SKM-1 treated with dmso at 0.1 percent for 144 hours (cell line): ENCODE measurements around the gene CACNA2D1.
"Not testable (repeated sequence)": the region's sequence is repeated elsewhere in the genome, so short reads cannot be mapped to it uniquely, and the experiment has no call there.

Experiments
- DNase-seq: peaks from one replicate; lab custom pipeline; 2025; ENCODE audit not compliant: unreplicated experiment; lab: John Stamatoyannopoulos, UW

CACNA2D1 gene

DNA sequence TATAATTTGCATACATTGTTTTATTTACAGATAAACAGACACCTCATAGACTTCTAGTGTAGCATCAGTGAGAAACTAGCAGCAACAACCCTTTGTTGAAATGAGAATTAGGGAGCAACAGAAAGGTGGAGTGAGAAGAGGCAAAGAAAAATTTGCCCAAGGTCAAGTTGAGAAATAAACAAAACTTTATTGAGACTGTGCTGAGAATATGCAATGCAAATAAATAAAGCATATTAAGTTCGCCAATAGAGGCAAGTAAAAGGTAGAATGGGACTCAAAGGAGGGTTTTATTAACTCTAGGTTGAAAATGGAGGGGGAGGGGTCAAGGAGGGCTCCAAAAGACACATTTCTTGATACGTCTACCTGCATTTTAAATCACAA, 49.7 kb downstream of the CACNA2D1 start:
- DNase-seq = no peak

DNA sequence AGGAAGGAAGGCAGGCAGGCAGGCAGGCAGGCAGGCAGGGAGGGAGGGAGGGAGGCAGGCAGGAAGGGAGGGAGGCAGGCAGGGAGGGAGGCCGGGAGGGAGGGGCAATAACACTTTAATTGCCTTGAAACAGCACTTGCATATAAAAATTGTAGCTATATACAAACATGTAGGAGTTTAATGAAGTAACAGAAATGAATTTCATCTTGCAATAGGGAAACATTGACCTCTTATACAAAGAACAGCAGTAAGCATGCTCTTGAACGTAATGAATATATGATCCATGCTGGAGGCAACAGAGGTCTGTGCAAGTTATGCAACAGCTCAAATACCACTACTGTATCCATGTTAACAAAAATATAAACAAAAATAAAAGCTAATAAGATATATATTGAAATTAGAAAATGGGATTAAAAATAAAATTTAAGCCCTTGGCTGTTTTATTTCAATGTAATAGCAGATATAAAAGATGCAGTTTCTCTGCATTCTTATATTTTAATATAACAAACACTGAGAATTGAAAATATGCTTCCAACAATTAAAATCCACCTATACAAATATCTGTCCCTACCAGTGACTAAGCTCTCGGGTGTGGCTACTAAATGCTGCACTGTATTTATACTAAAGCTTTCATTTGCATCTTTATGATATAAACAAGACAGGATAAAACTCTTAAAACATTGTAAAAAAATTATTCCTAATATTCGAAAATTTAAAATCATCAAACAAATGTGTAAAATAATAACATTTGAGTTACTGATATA, 50.3 kb downstream of the CACNA2D1 start:
- no peak for DNase-seq

DNA sequence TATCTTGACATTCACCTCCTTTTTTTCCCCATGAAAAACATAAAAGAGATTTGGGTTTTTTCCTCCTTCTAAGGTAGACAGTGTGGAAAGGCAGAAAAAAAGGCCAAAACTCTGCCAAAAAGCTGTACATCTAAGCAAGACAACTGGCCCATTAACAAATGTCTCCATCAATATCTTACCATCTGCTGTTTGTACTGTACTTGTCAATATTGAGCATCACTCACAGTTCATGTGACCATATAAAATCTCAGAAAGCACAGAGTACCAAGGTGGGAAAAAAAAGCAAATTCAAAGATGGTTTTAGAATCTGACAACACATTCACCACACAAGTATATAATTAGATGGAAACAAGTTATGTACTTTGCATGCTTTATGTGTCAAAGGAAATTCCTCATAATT, 52.6 kb downstream of the CACNA2D1 start:
- no peak for DNase-seq

DNA sequence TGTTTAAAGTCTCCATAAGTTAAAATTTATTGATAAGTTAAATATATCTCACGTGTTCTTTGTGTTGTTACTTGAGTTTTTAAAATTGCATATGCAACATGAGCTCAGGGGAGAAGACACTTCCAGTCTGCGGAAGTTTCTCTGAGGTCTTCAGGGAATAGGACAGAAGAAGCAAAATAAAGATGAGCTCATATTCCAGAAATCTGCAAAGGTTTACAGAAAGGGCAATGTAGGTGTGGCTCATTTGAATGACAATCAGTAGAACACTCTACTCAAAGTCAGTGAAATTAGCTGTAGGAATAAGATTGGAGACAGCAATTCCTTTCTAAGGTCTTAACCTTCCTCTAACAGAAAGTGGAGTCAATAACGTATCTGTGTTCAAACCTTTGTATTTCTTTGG, 53.7 kb downstream of the CACNA2D1 start:
- DNase-seq = no peak

DNA sequence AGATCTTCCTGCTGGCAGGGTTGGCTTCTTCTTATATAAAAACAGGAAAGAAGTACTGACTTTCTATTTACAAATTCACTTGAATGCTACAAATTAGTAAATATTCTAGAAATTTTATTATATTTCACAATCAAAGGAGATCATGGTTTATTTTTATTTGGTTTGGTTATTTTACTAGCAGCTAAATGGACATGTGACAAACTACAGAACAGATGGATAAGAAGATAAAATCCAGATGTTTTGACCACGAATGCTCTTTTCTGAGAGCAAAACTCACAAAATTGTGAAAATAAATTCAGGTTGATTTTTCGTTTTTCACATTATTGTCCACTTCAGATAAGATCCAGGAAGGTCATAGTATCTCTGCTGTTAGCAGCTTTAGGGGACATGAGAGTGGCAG, 55.4 kb downstream of the CACNA2D1 start:
- DNase-seq = no peak

DNA sequence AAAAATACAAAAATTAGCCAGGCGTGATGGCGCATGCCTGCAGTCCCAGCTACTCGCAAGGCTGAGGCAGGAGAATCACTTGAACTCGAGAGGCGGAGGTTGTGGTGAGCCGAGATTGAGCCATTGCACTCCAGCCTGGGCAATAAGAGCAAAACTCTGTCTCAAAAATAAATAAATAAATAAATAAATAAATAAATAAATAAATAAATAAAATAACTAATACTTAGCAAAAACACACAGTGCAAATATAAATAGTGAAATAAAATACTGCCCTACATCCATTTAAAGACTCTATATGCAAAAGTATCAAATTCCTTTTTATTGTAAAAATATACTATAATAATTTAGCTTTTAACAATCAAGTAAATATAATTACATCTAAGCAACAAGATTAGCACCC, 57.0 kb downstream of the CACNA2D1 start:
- not testable (repeated sequence) for DNase-seq

DNA sequence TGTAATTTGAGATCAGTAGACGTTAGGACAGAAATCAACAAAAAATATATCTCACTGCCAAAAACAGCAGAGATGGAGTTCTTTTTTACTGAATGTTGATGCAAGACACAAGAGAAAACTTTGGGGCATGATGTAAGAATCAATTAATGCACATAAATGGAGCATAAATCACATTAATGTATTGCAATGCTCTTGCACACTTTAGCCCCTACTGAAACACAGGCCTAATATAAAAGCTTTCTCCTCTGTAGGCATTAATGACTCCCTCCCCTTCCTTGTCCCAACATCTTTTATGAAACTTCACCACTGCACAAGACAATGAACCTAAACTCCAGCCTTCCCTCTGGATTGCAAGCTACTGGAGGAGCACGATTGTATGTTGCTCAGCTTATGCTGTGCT, 58.8 kb downstream of the CACNA2D1 start:
- no peak for DNase-seq

DNA sequence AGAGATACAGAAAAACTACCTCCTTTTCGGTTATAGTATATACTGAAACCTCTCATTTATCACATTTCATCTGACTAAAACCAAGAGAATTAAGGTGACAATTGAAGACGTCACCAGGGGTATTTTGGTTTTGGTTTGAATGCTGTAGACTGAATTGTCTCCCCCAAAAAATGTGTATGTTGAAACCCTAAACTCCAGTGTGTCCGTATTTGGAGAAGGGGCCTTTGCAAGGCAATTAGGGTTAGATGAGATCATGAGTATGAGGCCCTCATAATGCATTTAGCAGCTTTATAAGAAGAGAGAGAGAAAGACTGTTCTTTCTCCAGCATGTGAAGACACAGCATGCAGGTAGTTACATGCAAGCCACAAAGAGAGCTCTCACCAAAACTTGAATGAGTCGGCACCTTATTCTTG, 59.5 kb downstream of the CACNA2D1 start:
- DNase-seq = no peak

DNA sequence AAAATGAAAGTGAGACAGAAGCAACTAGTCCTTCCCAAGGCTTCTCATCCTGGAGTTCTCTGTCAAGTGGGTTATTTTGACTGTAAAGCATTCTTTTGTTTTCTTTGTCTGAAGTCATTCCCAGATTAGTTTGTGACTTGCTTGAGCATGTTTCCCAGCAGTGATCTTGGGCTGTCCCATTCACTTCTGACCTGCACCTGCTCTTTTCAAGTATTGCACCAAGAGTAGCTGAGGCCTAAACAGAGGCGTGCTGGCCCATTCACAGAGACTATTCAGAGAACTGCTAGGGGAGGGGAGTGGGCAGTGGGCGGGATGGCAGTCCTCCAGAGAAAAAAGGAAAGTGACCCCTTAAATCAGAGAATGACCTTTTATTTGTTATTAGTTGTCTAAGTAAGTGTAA, 61.3 kb downstream of the CACNA2D1 start:
- no peak for DNase-seq

DNA sequence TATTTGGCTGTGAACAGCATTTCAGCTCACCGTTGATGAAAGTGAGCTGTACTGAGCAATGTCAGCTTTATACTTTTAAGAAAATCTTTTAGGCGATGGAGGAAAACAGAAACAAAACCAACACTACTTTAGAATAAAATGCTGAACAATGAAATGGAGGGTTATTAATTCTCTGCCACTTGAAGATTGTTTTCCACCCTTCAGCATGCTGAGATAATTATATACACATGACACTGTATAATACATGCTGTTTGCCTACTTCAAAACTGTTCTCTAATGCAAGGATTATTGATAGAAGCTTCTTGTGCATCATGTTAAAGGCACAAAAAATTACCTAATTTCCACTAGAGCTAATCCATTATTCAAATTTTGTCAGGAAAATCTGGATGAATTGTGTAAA, 66.8 kb downstream of the CACNA2D1 start:
- DNase-seq = no peak

DNA sequence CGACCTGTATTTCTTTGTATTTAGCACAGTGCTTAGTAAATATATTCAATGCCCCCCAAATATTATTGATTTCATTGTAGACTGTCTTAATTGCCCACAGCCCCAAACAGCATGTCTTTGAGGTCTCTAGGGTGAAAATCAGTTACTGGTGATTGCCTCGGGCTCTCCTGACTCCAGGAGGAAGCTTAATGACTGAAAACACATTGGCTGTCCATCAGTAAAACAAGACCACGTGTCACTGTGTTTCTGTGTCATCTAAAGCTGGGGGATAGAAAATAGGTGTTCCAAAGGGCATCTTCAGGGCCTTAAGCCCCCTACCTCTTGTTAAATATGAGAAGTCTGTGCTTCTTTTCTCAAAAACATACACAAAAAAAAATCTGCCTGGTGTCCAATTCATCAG, 67.9 kb downstream of the CACNA2D1 start:
- no peak for DNase-seq

DNA sequence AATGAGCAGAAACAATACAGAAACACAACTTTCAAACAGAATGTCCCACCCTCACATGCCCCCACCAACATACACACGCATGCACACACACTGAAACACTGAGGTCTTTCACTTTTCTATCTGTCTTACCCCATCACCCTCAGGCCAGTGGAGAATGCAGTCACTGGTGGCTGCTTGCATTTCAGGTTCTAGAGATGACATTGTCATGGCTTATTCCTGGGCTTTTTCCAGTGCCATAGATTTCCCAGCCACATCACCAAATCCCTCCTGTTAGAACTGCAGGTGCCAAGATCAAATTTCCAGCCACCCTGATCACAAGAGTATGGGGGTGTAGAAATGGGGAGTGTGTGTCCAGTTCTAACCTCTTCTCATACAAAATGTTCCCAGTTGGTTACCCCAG, 68.4 kb downstream of the CACNA2D1 start:
- DNase-seq = no peak

DNA sequence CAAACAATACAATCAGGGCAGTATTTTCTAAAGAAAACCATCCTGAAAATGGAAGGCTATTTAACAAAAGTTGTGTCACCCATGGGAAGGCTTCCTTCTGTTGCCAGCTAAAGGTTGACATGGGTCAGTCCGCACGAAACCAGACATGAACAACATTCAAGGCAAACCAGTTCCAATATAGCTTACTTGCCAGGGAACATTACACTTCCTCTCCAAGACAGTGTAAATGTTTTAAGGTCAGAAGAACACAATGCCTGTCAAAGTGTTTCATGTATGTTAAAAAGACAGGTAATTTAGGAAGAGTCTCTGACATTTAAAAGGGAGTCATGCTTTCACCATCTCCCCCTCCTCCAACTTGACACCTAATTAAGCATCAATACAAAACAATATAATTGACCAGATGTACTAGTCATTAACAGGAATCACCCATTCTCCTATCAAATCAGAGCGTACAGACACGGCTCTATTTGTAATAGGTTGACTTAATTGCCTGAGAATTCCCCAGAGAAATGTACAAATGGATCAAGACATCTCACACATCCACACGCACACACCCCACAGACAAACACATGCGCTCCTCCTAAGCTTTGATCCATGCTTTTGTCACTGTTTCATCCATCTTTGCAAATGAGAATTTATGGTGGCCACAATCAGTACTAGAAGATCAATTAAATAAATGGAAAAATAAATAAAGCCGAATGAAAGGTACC, 69.5 kb downstream of the CACNA2D1 start:
- DNase-seq = no peak

DNA sequence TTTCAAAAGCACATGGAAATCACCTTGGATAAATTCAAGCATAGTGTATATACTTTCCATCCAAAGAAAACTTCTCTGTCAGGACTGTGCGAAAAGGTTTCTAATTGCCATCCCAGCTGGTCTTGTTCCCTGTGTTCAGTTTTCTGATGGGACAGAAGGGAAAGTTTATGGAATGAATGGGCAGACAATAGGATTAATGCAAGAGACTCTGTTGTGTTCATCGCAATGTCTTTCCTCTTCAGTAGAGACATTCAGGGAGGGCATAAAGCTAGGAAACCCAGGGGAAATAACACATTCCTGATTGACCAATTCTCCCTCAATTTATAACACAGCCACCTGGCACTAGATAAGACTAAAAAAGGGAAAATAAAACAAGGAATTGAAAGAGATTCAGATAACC, 78.9 kb downstream of the CACNA2D1 start:
- DNase-seq = no peak

DNA sequence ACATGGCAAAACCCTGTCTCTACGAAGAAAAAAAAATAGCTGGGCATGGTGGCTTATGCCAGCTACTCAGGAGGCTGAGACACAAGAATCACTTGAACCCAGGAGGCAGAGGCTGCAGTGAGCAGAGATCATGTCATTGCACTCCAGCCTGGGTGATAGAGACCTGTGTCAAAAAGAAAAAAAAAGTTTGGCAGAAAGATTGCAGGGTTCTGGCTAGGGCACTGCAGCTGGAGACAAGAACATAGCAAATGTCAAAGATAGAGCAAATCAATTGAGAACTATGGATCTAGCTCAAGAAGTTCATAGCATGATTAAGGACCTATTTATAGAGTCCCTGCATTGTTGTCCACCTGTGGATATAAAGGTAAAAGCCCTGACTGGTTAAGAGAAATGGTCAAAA, 79.5 kb downstream of the CACNA2D1 start:
- no peak for DNase-seq

DNA sequence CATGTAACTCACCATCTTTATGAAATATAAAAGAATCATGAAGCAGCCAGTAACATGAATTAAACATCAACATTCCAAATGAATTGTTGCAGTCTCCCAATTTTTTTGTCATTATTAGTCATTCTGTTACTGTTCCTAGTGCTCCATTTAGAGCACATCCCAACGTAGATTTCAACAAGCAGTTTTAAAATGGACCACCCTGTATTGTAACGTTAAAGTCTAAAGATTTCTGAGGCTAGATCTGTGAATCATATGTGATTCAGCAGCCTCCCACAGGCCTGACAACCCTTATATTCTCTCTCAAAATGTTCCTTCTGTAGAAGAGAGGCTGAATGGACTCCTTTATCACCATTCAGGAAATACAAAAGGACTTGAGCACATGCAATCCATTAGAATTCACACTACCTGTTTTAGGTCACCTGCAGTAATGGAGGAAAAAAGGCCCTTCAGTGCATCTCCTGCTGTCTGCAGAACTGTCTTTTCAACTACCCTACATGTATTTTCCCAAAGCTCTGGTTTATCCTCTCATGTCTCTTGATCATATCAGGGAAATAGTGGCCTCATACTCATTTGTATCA, 81.4 kb downstream of the CACNA2D1 start:
- DNase-seq = no peak

DNA sequence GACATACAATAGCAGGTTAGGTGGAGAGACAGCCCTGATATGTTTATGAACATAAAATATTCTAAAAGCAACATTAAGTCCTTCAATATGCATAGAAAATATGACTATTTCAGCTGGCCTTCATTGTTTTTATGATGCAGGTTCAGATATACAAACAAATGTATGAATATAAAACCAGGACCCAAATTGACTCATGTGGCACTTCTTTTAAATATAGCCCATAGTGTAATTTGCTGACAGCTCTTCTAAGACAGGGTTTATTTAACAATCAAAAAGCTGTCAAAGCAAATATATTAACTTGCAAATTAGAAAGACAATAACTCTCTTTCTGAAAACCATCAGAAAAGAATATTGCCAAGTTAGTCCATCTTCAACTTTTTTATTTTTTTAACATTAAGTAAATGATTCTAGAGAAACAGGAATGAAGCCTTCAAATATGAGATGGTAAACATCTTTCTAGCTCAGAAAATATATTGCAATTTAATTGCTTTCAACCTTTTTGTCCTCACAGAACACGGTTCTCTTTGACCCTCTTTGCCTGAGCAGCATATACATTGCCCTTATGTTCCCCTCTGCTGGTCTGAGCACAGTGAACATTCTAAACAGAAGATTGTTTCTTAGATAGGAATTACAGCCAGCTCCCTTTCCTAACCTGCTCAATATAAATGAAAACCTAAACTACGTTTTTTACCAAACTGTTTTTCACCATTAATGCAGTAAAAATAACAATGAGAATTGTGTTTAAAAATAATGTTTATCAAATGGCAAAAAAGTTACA, 82.8 kb downstream of the CACNA2D1 start:
- DNase-seq = no peak

DNA sequence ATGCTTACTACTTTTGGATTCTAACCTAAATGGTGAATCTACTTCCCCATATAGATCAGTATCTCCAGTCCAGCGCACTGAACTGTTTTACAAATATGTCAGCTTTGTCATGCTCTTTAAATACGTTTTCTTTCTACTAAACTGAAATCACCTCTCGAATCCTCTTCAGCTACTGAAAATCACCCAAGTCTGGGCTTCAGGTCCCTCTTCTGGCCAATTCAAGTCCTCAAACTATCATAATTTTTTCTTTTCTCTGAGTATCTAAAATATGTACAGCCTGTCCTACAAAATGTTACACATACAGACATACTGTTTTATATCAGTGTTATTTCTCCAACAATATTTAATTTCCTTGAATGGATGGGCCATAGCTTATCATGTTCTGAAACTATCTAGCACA, 84.2 kb downstream of the CACNA2D1 start:
- DNase-seq = no peak

DNA sequence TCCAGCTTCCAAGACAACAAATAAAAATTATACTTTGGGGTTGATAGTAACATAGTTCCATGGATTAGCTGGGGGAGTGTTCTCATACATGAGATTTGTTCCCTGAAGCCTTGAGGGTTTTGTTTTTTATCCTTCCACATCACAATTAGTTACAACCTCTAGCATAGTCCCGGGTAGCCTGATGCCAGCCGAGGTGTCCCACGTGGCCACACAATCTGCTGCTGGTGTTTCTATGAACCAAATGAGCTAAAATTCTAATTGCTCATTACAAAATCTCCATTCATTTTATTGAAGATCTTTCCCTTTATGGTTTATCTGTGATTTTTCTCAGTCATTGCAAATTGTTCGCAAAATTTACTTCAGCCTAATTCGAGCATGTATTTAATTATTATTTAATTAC, 84.7 kb downstream of the CACNA2D1 start:
- DNase-seq = no peak

DNA sequence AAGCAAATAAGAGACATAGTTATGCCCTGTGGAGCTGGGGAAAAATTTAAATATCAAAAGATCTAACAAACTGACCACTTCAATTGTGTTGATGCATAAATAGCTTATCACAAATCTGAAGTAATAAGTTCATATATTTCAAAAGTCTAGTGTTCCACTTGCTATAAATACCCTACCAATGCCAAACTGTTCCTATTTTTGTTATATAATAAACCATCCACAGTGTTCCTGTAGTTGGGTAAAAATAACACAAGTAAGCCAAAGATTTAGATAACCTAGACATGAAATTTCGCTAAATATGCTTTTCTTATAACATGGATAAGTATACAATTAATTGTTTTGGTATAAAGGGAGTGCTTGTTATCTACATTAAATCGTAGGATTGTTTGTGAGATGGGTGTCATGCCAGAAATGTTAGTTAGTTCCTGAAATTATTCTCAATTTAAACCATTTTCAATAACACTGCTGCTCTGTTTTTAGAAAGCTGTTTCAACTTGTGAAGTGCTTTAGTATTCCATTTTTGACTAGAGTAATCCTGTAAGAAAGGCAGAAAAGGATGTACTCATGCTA, 85.5 kb downstream of the CACNA2D1 start:
- DNase-seq = no peak

DNA sequence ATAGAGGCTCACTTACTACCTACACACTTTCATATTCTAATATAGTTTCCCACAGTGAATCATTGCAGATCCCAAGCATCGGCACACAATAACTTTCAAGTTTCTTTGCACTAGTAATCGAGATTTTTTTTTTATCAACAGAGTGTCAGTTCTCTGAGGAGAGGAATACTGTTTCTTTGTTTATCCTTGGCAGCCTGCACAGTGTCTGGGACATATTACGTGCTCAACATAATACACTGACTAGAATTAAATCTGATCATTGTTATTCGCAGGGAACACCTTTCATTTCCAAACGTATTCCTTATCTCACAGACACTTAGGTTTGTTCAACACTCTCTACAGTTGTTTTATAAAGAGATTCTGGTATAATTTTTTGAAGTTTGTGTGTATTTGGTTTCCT, 95.3 kb downstream of the CACNA2D1 start:
- no peak for DNase-seq
